GM19099 (cell line): ENCODE measurements around the gene GJC3.

Source experiments
- POLR2A ChIP-seq: IDR thresholded peaks from 3 replicates; pipeline ENCODE4 v1.6.1; 2011; ENCODE audit warnings: low read depth; ENCODE audit not compliant: insufficient read length; ENCODE audit errors: extremely low read depth

GJC3 gene

GRCh38 chr7:99893280-99893679 is 36.1 kb downstream of the GJC3 start:
- no peak for TF ChIP-seq POLR2A

- TF ChIP-seq POLR2A, result no peak
These were observed 48.0 kb downstream of the GJC3 start for GRCh38 chr7:99881370-99881769.

DNA sequence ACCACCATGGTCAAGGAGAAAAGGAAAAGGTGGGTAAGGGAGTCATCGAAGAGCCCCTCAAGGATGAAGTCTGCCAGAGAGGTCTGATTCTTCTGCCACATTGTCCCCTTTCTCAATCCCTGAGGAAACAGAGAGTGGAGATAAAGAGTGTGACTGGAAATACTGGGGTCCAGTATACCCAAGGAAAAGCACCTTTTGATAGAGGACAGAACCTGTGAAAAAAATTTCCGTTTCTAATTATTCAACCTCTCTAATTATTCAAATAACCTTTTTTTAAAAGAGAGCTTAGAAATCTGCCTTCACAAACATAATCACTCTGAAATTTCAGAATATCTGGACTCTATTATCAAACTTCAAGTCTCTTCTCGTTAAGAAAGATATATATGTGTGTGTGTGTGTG is 52.5 kb downstream of the GJC3 start, which contains the start of gene OR2AE1:
Gene OR2AE1 (minus strand): TSS at position 101 of the 400 bp plus-strand sequence. CDS start 0 bp downstream, at position 101.
- TF ChIP-seq POLR2A, result no peak

GRCh38 chr7:99876491-99876890 is 52.9 kb downstream of the GJC3 start:
- TF ChIP-seq POLR2A, result no peak
